H9 (cell line): ENCODE measurements around the gene SEC23IP. TPM values are rescaled to one million over a fixed set of nuclear protein-coding genes. Genes with fewer than 3 reads are reported as not detected.

Experiments
- DNase-seq: peaks from one replicate; pipeline ENCODE4 v3.0.0-alpha.2; 2017
- H2AFZ ChIP-seq: one replicate; pipeline ENCODE4 v1.6.1; 2013; ENCODE audit warnings: mild to moderate bottlenecking, low read length, control low read depth, moderate library complexity
- H2AK5ac ChIP-seq: 2 replicates; pipeline ENCODE4 v1.6.1; 2013; ENCODE audit warnings: low read length, control low read depth, mixed read lengths; ENCODE audit not compliant: insufficient read length
- H2BK120ac ChIP-seq: one replicate; pipeline ENCODE4 v1.6.1; 2013; ENCODE audit warnings: low read depth, mild to moderate bottlenecking, low read length, control low read depth, inconsistent platforms; ENCODE audit not compliant: poor library complexity, severe bottlenecking
- H2BK12ac ChIP-seq: 2 replicates; pipeline ENCODE4 v1.6.1; 2013; ENCODE audit warnings: low read length, control low read depth, mixed read lengths, low read depth; ENCODE audit not compliant: insufficient read length
- H2BK15ac ChIP-seq: 2 replicates; pipeline ENCODE4 v1.6.1; 2013; ENCODE audit warnings: low read depth, low read length, control low read depth
- H2BK20ac ChIP-seq: one replicate; pipeline ENCODE4 v1.6.1; 2013; ENCODE audit warnings: low read depth, mild to moderate bottlenecking, low read length, control low read depth, inconsistent platforms; ENCODE audit not compliant: poor library complexity, severe bottlenecking
- H2BK5ac ChIP-seq: 2 replicates; pipeline ENCODE4 v1.6.1; 2013; ENCODE audit warnings: low read length, control low read depth, mixed read lengths; ENCODE audit not compliant: insufficient read length
- H3K14ac ChIP-seq: 2 replicates; pipeline ENCODE4 v1.6.1; 2013; ENCODE audit warnings: low read length, control low read depth; ENCODE audit not compliant: insufficient read depth
- H3K18ac ChIP-seq: 2 replicates; pipeline ENCODE4 v1.6.1; 2013; ENCODE audit warnings: low read depth, mild to moderate bottlenecking, mixed read lengths, low read length, control low read depth; ENCODE audit not compliant: insufficient read length
- H3K23ac ChIP-seq: 2 replicates; pipeline ENCODE4 v1.6.1; 2013; ENCODE audit warnings: low read length, control low read depth, mixed read lengths, low read depth; ENCODE audit not compliant: insufficient read length
- H3K23me2 ChIP-seq: 2 replicates; pipeline ENCODE4 v1.6.1; 2013; ENCODE audit warnings: low read depth, mild to moderate bottlenecking, mixed read lengths, low read length, control low read depth; ENCODE audit not compliant: insufficient read length, poor library complexity, severe bottlenecking
- H3K27ac ChIP-seq: 2 replicates; pipeline ENCODE4 v1.5.1; 2013; ENCODE audit warnings: low read length, control low read depth, mixed read lengths, low read depth; ENCODE audit not compliant: insufficient read length
- H3K27me3 ChIP-seq: 2 replicates; pipeline ENCODE4 v1.6.1; 2013; ENCODE audit warnings: low read length, control low read depth, inconsistent platforms; ENCODE audit not compliant: insufficient read depth
- H3K4ac ChIP-seq: 2 replicates; pipeline ENCODE4 v1.6.1; 2013; ENCODE audit warnings: low read depth, mild to moderate bottlenecking, control low read depth, inconsistent platforms, low read length, moderate library complexity
- H3K4me1 ChIP-seq: 2 replicates; pipeline ENCODE4 v1.6.1; 2013; ENCODE audit warnings: low read length, control low read depth, inconsistent platforms; ENCODE audit not compliant: insufficient read depth
- H3K4me2 ChIP-seq: 2 replicates; pipeline ENCODE4 v1.6.1; 2013; ENCODE audit warnings: low read length, control low read depth, mixed read lengths; ENCODE audit not compliant: insufficient read length, insufficient read depth
- H3K56ac ChIP-seq: 2 replicates; pipeline ENCODE4 v1.6.1; 2013; ENCODE audit warnings: low read depth, mild to moderate bottlenecking, mixed read lengths, low read length, control low read depth; ENCODE audit not compliant: insufficient read length
- H3K79me1 ChIP-seq: 2 replicates; pipeline ENCODE4 v1.6.1; 2013; ENCODE audit warnings: low read depth, mild to moderate bottlenecking, moderate library complexity, low read length, control low read depth, inconsistent platforms; ENCODE audit not compliant: insufficient read depth, poor library complexity, severe bottlenecking
- H3K79me2 ChIP-seq: 2 replicates; pipeline ENCODE4 v1.6.1; 2013; ENCODE audit warnings: low read length, control low read depth, inconsistent platforms; ENCODE audit not compliant: insufficient read depth
- H3K9ac ChIP-seq: 2 replicates; pipeline ENCODE4 v1.6.1; 2013; ENCODE audit warnings: low read length, control low read depth, mixed read lengths; ENCODE audit not compliant: insufficient read length; ENCODE audit errors: extremely low read depth
- H3K9me3 ChIP-seq: one replicate; pipeline ENCODE4 v1.6.1; 2013; ENCODE audit warnings: low read depth, low read length, inconsistent platforms; ENCODE audit not compliant: control insufficient read depth
- H3T11ph ChIP-seq: one replicate; pipeline ENCODE4 v1.6.1; 2013; ENCODE audit warnings: mild to moderate bottlenecking, low read length, control low read depth, inconsistent platforms
- H4K20me1 ChIP-seq: one replicate; pipeline ENCODE4 v1.6.1; 2013; ENCODE audit not compliant: control insufficient read depth, insufficient read length, insufficient read depth
- H4K5ac ChIP-seq: 2 replicates; pipeline ENCODE4 v1.6.1; 2013; ENCODE audit warnings: low read depth, mild to moderate bottlenecking, mixed read lengths, low read length, control low read depth; ENCODE audit not compliant: insufficient read length
- H4K8ac ChIP-seq: replicated peaks from 2 replicates; pipeline ENCODE4 v1.6.1; 2013; ENCODE audit warnings: low read length, control low read depth, mixed read lengths, low read depth; ENCODE audit not compliant: insufficient read length
- H4K91ac ChIP-seq: 2 replicates; pipeline ENCODE4 v1.6.1; 2013; ENCODE audit warnings: low read depth, mild to moderate bottlenecking, moderate library complexity, mixed read lengths, low read length, control low read depth; ENCODE audit not compliant: insufficient read length
- H3K27ac Mint-ChIP-seq, 3 experiments: 2 replicates in 2 of 3; 3 replicates in 1 of 3; pipeline ENCODE4 v1.8.0; 2020 to 2021; ENCODE audit warnings: mixed read lengths in 3 of 3, mild to moderate bottlenecking in 1 of 3, moderate library complexity in 1 of 3
- H3K27me3 Mint-ChIP-seq: 2 replicates; pipeline ENCODE4 v1.8.0; 2021; ENCODE audit warnings: low read depth, mild to moderate bottlenecking, moderate library complexity, mixed read lengths
- H3K36me3 Mint-ChIP-seq, 3 experiments: 2 replicates in 2 of 3; 3 replicates in 1 of 3; pipeline ENCODE4 v1.8.0; 2020 to 2021; ENCODE audit warnings: low read depth in 3 of 3, mixed read lengths in 3 of 3; ENCODE audit not compliant: insufficient read depth in 1 of 3
- H3K4me1 Mint-ChIP-seq, 2 experiments: 2 replicates each; pipeline ENCODE4 v1.8.0; 2020; ENCODE audit warnings: mixed read lengths in 2 of 2
- H3K4me3 Mint-ChIP-seq, 2 experiments: 2 replicates in 1 of 2; 3 replicates in 1 of 2; pipeline ENCODE4 v1.8.0; 2020 to 2021; ENCODE audit warnings: mild to moderate bottlenecking in 2 of 2, mixed read lengths in 2 of 2, moderate library complexity in 1 of 2
- H3K9me3 Mint-ChIP-seq, 2 experiments: 2 replicates in 1 of 2; 3 replicates in 1 of 2; pipeline ENCODE4 v1.8.0; 2020; ENCODE audit warnings: mild to moderate bottlenecking in 2 of 2, mixed read lengths in 2 of 2, moderate library complexity in 1 of 2
- CTCF ChIP-seq: fragments of 200-600 bp; sonication (generic); conservative IDR thresholded peaks from 3 replicates; pipeline ENCODE4 v1.8.0; 2021; ENCODE audit warnings: antibody characterized with exemption, mild to moderate bottlenecking
- WGBS: extraction: QIAGEN DNeasy Blood & Tissue Kit; methylation state at CpG from one replicate; pipeline ENCODE4 v1.1.7; 2013; ENCODE audit warnings: missing lambda C conversion rate, low lambda C conversion rate, mixed read lengths; ENCODE audit not compliant: insufficient read length; ENCODE audit errors: extremely low coverage; 5-methylcytosine and 5-hydroxymethylcytosine counted together
- total RNA-seq: library from RNA; stranded (reverse); gene quantifications from 2 replicates; pipeline ENCODE4 v1.2.1, GENCODE V29; 2021

Gene SEC23IP
- total RNA-seq, 1 experiment from 2014 or later, result 93.0 TPM

DNA sequence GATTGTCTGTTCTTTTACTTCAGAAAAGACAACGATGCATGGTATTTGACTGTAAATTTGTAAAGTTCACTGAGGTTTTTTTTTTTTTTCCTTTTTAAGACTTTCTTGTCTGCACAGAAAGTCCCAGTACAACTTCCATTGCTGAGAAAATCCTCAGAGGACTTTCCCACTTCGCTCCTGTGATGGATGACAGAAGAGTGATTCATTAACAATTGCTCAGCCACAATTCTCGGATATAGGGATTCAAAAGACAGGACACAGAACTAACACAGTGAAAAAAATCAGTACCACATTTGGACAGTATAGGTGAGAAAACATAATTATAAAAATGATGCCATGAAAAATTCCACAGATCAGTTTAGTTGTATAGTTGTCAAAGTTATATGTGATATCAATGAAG, 48.0 kb downstream of the SEC23IP start:
- no peak overlapping the region for H3K4me2 ChIP-seq
- H2AK5ac ChIP-seq, result no peak overlapping the region
- H3K14ac ChIP-seq, result no peak overlapping the region
- no peak for TF ChIP-seq CTCF
- H2BK12ac ChIP-seq, result no peak overlapping the region
- no peak overlapping the region for H3K4me3 Mint-ChIP-seq
- H3K27ac Mint-ChIP-seq, result no peak overlapping the region
- no peak overlapping the region for H4K91ac ChIP-seq
- H3K9me3 Mint-ChIP-seq, result no peaks in the 10 kb centered on the region
- no peak overlapping the region for H4K5ac ChIP-seq
- no peaks in the 10 kb centered on the region for H3K27me3 ChIP-seq
- peaks cover 18 to 62% (median 48%) of the 10 kb centered on the region in 3 experiments; a peak in 6 of 7 replicates for H3K36me3 Mint-ChIP-seq
- no peak overlapping the region for H3K4ac ChIP-seq
- no peak overlapping the region for H4K8ac ChIP-seq
- H2BK20ac ChIP-seq, result no peak overlapping the region
- no peak overlapping the region for H3K56ac ChIP-seq
- no peaks in the 10 kb centered on the region for H3K4me1 Mint-ChIP-seq
- no peaks in the 10 kb centered on the region for H4K20me1 ChIP-seq
- H3K79me2 ChIP-seq, result no peaks in the 10 kb centered on the region
- no peak for DNase-seq
- H3K27me3 Mint-ChIP-seq, result no peaks in the 10 kb centered on the region
- H3T11ph ChIP-seq, result no peak overlapping the region
- H3K18ac ChIP-seq, result no peak overlapping the region
- H3K4me1 ChIP-seq, result no peaks in the 10 kb centered on the region
- no peak overlapping the region for H3K27ac ChIP-seq
- no peaks in the 10 kb centered on the region for H3K9me3 ChIP-seq
- no CpG with 5 or more reads among the region's 3 CpGs for WGBS
- no peak overlapping the region for H2BK120ac ChIP-seq
- no peak overlapping the region for H2AFZ ChIP-seq
- H3K23ac ChIP-seq, result no peak overlapping the region
- no peak overlapping the region for H2BK5ac ChIP-seq
- H3K9ac ChIP-seq, result no peak overlapping the region
- no peak overlapping the region for H2BK15ac ChIP-seq
- H3K79me1 ChIP-seq, result no peaks in the 10 kb centered on the region
- H3K23me2 ChIP-seq, result no peaks in the 10 kb centered on the region
